GM12878 (cell line): ENCODE results near the gene FBXL3. TPM values are rescaled to one million over a fixed set of nuclear protein-coding genes. Genes with fewer than 3 reads are reported as not detected.

Source experiments
- CHD4 ChIP-seq: fragments of 200-600 bp; sonication (generic); IDR thresholded peaks from 2 replicates; pipeline ENCODE4 v1.6.1; 2016; ENCODE audit warnings: mild to moderate bottlenecking
- ETV6 ChIP-seq, 2 experiments: fragments of 450-650 bp in 1 of 2; IDR thresholded peaks in 1 of 2; conservative IDR thresholded peaks in 1 of 2; 2 replicates each; pipeline ENCODE4 v1.6.1; 2014; ENCODE audit warnings: antibody characterized with exemption in 1 of 2, borderline replicate concordance in 1 of 2, low read depth in 1 of 2, mild to moderate bottlenecking in 1 of 2, moderate library complexity in 1 of 2
- HDAC2 ChIP-seq: fragments of 200-600 bp; sonication (generic); IDR thresholded peaks from 2 replicates; pipeline ENCODE4 v1.6.1; 2017
- IKZF2 ChIP-seq, 2 experiments: fragments of 450-650 bp; IDR thresholded peaks; 2 replicates each; pipeline ENCODE4 v1.6.1; 2017; ENCODE audit warnings: mild to moderate bottlenecking in 2 of 2, moderate library complexity in 2 of 2
- NR2C2 ChIP-seq: IDR thresholded peaks from 2 replicates; pipeline ENCODE4 v1.6.1; 2011; ENCODE audit warnings: borderline replicate concordance, low read depth; ENCODE audit not compliant: control insufficient read depth, insufficient read length
- POU2F2 ChIP-seq: IDR thresholded peaks from 3 replicates; pipeline ENCODE4 v1.6.1; 2011; ENCODE audit warnings: low read depth, mild to moderate bottlenecking, low read length, borderline replicate concordance
- SMC3 ChIP-seq: IDR thresholded peaks from 2 replicates; pipeline ENCODE4 v1.6.1; 2011; ENCODE audit warnings: low read length, improper control_type of control experiment, borderline replicate concordance
- TBL1XR1 ChIP-seq: IDR thresholded peaks from 2 replicates; pipeline ENCODE4 v1.6.1; 2012; ENCODE audit warnings: low read depth, low read length, improper control_type of control experiment
- YY1 ChIP-seq: IDR thresholded peaks from 2 replicates; pipeline ENCODE4 v1.6.1; 2011; ENCODE audit warnings: low read depth, mild to moderate bottlenecking, low read length
- ZBTB11 ChIP-seq: fragments of 450-650 bp; formaldehyde crosslinking; IDR thresholded peaks from 2 replicates; pipeline ENCODE4 v1.5.0; 2022; ENCODE audit warnings: mild to moderate bottlenecking, missing genetic modification characterization
- ZNF217 ChIP-seq: fragments of 450-650 bp; IDR thresholded peaks from 2 replicates; pipeline ENCODE4 v1.6.1; 2017; ENCODE audit warnings: antibody characterized with exemption, mild to moderate bottlenecking
- ZNF384 ChIP-seq: IDR thresholded peaks from 2 replicates; pipeline ENCODE4 v1.6.1; 2012; ENCODE audit warnings: low read depth, mild to moderate bottlenecking, low read length, improper control_type of control experiment, borderline replicate concordance
- ZNF622 ChIP-seq: fragments of 450-650 bp; IDR thresholded peaks from 2 replicates; pipeline ENCODE4 v1.6.1; 2017; ENCODE audit warnings: mild to moderate bottlenecking, inconsistent platforms
- ZZZ3 ChIP-seq: IDR thresholded peaks from 2 replicates; pipeline ENCODE4 v1.6.1; 2011; ENCODE audit warnings: low read depth; ENCODE audit not compliant: control insufficient read depth, insufficient read length
- polyA plus RNA-seq, 11 experiments: library from polyadenylated mRNA; depleted of rRNA in 4 of 11; unstranded in 6 of 11; stranded (reverse) in 5 of 11; fragments of >200 nt; fragmentation: Nextera tagmentation in 4 of 11; fragmentation: Illumina TruSeq in 1 of 11; extraction: Ambion mirVana in 4 of 11; extraction: Trizol in 1 of 11; gene quantifications; 1 replicate in 1 of 11; 2 replicates in 10 of 11; pipeline versions ENCODE4 v1.2.1 to v1.2.3, GENCODE V29; 2011 to 2016; ENCODE audit warnings: inconsistent platforms in 2 of 11, missing spikeins in 2 of 11, low read depth in 1 of 11
- total RNA-seq, 4 experiments: library from RNA; depleted of rRNA in 3 of 4; stranded (reverse); fragments of >200 nt in 3 of 4; fragmentation: Illumina TruSeq in 1 of 4; extraction: Trizol in 1 of 4; gene quantifications; 2 replicates each; pipeline versions ENCODE4 v1.2.1 to v1.2.3, GENCODE V29; 2013 to 2021
- TF ChIP-seq, protein P1 (sequence below): IDR thresholded peaks from 2 replicates; pipeline ENCODE4 v1.6.1; 2011; ENCODE audit warnings: low read depth, low read length, improper control_type of control experiment, borderline replicate concordance
- TF ChIP-seq, protein P2 (sequence below): fragments of 450-650 bp; conservative IDR thresholded peaks from 2 replicates; pipeline ENCODE4 v1.6.1; 2017; ENCODE audit warnings: mild to moderate bottlenecking, moderate library complexity
- TF ChIP-seq, protein P3 (sequence below): IDR thresholded peaks from 2 replicates; pipeline ENCODE4 v1.6.1; 2011; ENCODE audit warnings: borderline replicate concordance, low read depth, mild to moderate bottlenecking, moderate library complexity, low read length; ENCODE audit not compliant: insufficient read depth, poor library complexity, severe bottlenecking

The FBXL3 gene
- total and polyA plus RNA-seq, 10 of the 15 experiments (the other 5 are each of a cell fraction or from before 2014, with no cell fraction given) = 9.0 to 26.4 (median 19.7) TPM

GRCh38 chr13:77026255-77026860, 601 bp downstream of the FBXL3 start (continued):
- TF ChIP-seq NR2C2 (no peak), YY1 (peak; percentile 46; the same call in 1 of the 2 replicates), ETV6 (conservative IDR thresholded peaks at IDR 0.05 in 1 of 2, IDR thresholded peaks at IDR 0.05 in 1 of 2; ENCODE audit: borderline replicate concordance in 1 of 2, low read depth in 1 of 2) (no peak), POU2F2 (no peak), ZNF384 (peak; percentile 33; the same call in 1 of the 2 replicates), ZNF622 (no peak), SMC3 (no peak), ZBTB11 (CRISPR knock-in tag) (no peak), IKZF2 (IDR thresholded peaks at IDR 0.05) (no peak), ZZZ3 (no peak), HDAC2 (no peak), ZNF217 (no peak), TBL1XR1 (no peak), CHD4 (no peak)
- TF ChIP-seq, protein P1, sequence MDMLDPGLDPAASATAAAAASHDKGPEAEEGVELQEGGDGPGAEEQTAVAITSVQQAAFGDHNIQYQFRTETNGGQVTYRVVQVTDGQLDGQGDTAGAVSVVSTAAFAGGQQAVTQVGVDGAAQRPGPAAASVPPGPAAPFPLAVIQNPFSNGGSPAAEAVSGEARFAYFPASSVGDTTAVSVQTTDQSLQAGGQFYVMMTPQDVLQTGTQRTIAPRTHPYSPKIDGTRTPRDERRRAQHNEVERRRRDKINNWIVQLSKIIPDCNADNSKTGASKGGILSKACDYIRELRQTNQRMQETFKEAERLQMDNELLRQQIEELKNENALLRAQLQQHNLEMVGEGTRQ = no peak
- TF ChIP-seq, protein P2, sequence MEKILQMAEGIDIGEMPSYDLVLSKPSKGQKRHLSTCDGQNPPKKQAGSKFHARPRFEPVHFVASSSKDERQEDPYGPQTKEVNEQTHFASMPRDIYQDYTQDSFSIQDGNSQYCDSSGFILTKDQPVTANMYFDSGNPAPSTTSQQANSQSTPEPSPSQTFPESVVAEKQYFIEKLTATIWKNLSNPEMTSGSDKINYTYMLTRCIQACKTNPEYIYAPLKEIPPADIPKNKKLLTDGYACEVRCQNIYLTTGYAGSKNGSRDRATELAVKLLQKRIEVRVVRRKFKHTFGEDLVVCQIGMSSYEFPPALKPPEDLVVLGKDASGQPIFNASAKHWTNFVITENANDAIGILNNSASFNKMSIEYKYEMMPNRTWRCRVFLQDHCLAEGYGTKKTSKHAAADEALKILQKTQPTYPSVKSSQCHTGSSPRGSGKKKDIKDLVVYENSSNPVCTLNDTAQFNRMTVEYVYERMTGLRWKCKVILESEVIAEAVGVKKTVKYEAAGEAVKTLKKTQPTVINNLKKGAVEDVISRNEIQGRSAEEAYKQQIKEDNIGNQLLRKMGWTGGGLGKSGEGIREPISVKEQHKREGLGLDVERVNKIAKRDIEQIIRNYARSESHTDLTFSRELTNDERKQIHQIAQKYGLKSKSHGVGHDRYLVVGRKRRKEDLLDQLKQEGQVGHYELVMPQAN = peak; percentile 92
- TF ChIP-seq, protein P3, sequence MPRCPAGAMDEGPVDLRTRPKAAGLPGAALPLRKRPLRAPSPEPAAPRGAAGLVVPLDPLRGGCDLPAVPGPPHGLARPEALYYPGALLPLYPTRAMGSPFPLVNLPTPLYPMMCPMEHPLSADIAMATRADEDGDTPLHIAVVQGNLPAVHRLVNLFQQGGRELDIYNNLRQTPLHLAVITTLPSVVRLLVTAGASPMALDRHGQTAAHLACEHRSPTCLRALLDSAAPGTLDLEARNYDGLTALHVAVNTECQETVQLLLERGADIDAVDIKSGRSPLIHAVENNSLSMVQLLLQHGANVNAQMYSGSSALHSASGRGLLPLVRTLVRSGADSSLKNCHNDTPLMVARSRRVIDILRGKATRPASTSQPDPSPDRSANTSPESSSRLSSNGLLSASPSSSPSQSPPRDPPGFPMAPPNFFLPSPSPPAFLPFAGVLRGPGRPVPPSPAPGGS = no peak
